Activated T-cell treated with anti-CD3 and anti-CD28 coated beads, Interleukin-2, amount 50 U/mL, for 48 hours (primary cell): ENCODE results near the gene GPR75.
A peak's percentile ranks its signal among the peaks of the same experiment; 100 is the strongest.
"Not testable (repeated sequence)": the region's sequence is repeated elsewhere in the genome, so short reads cannot be mapped to it uniquely, and the experiment has no call there.

Experiments
- DNase-seq, 2 experiments: peaks; one replicate each; pipeline ENCODE4 v3.0.0-alpha.2; 2020

Gene GPR75

DNA sequence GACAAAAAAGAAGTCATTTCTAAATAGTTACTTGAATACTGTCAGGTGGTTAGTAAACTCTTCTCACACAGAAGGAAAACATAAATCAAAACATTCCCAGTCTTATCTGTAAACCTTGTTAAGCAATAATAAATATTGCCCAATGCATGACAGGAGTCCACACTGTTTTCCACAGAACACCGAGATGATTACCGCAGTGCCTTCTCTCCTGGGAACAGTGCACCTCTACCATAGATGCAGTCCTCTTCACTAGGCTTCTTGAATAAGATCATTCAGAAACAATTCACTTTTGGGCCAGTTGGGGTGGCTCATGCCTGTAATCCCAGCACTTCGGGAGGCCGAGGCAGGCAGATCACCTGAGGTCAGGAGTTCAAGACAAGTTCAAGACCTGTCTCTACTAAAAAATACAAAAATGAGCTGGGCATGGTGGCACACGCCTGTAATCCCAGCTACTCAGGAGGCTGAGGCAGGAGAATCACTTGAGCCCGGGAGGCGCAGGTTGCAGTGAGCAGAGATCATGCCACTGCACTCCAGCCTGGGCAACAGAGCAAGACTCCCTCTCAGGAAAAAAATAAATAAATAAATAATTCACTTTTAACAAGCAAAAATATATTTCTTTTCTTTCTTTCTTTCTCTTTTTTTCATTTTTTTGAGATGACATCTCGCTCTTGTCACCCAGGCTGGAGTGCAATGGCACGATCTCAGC, 8.6 kb downstream of the GPR75 start:
- DNase-seq = not testable (repeated sequence)

GRCh38 chr2:53848062-53848461, 11.7 kb downstream of the GPR75 start:
- DNase-seq = no peak

GRCh38 chr2:53843595-53843994, 16.2 kb downstream of the GPR75 start:
- no peak for DNase-seq

DNA sequence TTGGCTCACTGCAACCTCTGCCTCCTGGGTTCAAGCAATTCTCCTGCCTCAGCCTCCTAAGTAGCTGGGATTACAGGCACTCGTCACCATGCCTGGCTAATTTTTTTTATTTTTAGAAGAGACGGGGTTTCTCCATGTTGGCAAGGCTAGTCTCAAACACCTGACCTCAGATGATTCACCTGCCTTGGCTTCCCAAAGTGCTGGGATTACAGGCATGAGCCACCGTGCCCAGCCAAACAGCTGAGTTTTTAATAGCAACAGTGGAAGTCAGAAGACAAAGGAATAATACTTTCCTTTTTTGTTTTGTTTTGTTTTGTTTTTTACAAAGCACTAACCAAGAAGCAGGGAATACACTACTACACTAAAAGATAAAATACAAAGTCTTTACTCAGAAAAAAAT, 16.9 kb downstream of the GPR75 start:
- DNase-seq = no peak

GRCh38 chr2:53841651-53842050, 18.1 kb downstream of the GPR75 start:
- DNase-seq = not testable (repeated sequence)

DNA sequence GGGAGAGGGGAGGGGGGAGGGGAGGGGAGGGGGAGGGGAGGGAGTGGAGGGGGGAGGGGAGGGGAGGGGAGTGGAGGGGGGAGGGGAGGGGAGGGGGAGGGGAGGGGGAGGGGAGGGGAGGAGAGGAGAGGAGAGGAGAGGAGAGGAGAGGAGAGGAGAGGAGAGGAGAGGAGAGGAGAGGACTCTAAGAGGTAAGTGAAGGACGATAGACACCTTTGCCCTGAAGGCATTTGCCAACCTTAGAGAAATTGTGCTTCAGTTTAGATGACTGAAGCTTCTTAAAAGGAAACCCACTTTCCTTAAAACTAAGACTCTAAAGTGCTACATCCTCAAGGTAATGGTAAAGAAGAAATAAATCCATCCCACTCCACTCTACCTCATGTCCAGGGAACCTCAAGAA, 19.2 kb downstream of the GPR75 start:
- DNase-seq = no peak

- not testable (repeated sequence) for DNase-seq
Measured at GRCh38 chr2:53829980-53830290, 29.8 kb downstream of the GPR75 start.

DNA sequence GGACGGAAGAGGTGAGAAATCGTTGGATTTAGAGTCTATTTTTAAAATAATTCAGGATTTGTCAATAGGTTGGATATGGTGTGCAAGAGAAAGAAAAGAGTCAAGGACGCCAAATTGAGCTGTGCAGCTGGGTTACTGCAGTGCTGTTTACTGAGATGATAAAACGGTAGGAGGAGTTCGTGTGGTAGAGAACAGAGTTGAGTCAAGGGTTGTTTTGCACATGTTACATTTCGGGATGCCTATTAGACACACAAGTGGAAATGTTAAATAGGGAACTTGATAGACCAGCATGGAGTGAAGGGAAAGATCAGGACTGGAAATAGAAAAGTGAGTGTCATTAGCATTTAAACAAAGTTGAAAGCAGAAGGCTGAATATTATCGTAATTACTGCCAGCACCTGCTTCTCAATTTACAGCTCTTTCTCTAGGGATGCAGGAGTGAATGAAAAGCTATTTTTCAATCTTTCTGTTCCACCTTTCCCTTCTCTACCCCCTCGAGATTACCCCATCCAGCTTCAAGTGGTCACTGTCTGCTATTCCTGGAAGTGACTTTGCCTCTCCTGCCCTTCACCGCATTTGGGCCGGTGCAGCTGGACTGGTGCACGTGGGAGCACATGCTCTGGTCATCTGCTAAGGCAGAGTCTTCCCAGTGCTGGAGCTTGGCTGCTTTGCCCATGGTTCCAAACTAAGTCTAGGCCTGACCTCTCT, 30.3 kb downstream of the GPR75 start:
- no peak for DNase-seq

DNA sequence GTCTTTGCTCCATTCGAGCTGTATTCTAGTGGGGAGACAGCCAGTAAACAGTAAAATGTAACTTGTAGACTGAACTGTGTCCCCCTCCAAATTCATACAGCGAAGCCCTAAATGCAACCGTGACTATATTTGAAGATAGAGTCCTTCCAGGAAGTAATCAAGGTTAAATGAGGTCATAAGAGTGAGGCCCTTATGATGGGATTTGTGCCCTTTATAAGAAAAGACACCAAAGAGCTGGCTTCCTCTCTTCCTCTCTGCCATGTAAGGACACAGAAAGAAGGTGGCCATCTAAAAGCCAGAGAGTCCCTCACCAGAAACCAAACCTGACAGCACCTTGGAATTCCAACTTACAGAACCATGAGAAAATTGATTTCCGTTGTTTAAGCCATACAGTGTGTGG, 31.4 kb downstream of the GPR75 start:
- no peak for DNase-seq

- DNase-seq = no peak
Measured at GRCh38 chr2:53827398-53828175, 32.2 kb downstream of the GPR75 start.

DNA sequence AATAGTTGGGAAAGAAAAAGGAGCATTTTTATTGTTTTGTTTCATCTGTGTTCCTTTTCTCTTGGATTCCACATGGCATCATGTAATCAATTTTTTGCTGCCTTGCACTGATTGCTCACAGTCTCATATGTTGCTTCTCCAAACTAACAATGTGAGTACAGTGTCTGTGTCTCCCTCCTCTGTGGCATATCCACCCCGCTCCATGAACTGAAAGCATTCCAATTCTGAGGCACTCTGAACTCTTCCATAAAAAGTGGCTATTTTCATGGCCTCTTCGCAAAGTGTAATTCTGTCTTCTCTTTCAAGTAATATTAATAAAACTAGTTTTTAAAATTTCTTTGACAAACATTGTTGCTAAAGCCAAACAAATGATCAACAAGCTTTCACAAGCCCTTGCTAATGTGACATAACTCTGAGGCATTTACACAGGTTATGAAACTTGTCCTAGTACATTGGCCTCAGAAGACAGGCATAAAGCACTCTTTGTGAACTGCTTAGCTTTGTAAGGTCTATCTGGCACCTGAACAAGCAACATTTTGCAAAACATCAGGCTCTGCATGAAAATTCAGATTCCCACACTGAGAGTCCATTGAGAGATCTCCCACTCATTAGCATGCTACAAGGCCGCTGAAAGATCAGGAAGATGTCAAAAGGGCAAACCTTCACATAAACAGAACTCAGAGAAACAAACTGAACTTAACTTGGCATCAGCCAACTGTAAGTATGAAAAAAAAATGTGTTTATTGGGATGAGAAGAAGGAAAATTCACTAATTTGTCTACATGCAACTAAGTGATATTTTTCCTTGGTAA, 33.0 kb downstream of the GPR75 start:
- DNase-seq = no peak

- no peak for DNase-seq
Measured at GRCh38 chr2:53826030-53826410, 33.7 kb downstream of the GPR75 start.

DNA sequence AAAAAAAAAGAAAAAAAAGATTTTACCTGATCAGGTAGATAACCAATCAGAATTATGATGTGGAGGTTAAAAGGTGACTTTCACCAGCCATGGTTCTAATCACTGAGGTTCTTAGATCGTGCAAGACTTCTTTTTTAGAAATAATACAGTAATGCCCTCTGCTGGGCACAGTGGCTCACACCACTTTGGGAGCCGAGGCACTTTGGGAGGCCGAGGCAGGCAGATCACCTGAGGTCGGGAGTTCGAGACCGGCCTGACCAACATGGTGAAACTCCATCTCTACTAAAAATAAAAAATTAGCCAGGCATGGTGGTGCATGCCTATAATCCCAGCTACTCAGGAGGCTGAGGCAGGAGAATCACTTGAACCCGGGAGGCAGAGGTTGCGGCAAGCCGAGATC, 36.1 kb downstream of the GPR75 start:
- peak; percentile 39 to 46 for DNase-seq

- no peak for DNase-seq
Measured at GRCh38 chr2:53821810-53822209, 38.0 kb downstream of the GPR75 start.

DNA sequence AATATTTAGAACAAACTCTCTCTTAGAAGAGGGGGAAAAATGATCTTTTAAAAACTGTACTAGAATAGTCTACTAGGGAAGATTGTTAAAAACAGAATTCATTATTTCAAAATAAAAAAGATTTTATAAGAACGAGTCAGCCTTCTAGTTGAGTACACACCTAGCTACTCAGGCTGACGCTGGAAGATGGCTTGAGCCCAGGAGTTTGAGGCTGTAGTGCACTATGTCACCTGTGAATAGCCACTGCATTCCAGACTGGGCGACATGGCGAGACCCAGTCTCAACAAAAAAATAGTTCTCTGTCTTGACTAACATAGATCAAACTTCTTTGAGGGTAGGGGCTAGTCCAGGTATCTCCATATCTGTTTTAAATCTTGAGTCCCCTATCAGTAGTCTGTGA, 39.1 kb downstream of the GPR75 start:
- DNase-seq = no peak

GRCh38 chr2:53820048-53820447, 39.7 kb downstream of the GPR75 start:
- no peak for DNase-seq

- no peak for DNase-seq
Measured at GRCh38 chr2:53819634-53820033, 40.1 kb downstream of the GPR75 start.

GRCh38 chr2:53818854-53819435, 40.8 kb downstream of the GPR75 start:
- no peak for DNase-seq

- DNase-seq = no peak
Measured at GRCh38 chr2:53813151-53813550, 46.6 kb downstream of the GPR75 start.

GRCh38 chr2:53811601-53812000, 48.2 kb downstream of the GPR75 start:
- DNase-seq = no peak
